Stimulated activated memory B cell treated with anti-CD40 and anti-IgM and Interleukin-4, amounts not matched to agents 10 μg/mL and 1 μg/mL and 100 μg/mL, for 72 hours (primary cell): ENCODE data around the gene ROCK1.
"Not testable (repeated sequence)": the region's sequence is repeated elsewhere in the genome, so short reads cannot be mapped to it uniquely, and the experiment has no call there.

Experiments used
- ATAC-seq: fragments of 150-1000 bp; cut with Tn5 transposase; 2 replicates; pipeline ENCODE4 v1.10.0; 2021
- H3K27ac Mint-ChIP-seq: one replicate; pipeline ENCODE4 v1.8.0; 2022; ENCODE audit warnings: mild to moderate bottlenecking, mixed read lengths
- H3K27me3 Mint-ChIP-seq: one replicate; pipeline ENCODE4 v1.8.0; 2022; ENCODE audit warnings: mixed read lengths
- H3K36me3 Mint-ChIP-seq: one replicate; pipeline ENCODE4 v1.8.0; 2022; ENCODE audit warnings: mixed read lengths
- H3K4me1 Mint-ChIP-seq: one replicate; pipeline ENCODE4 v1.8.0; 2022; ENCODE audit warnings: mixed read lengths
- H3K4me3 Mint-ChIP-seq: one replicate; pipeline ENCODE4 v1.8.0; 2022; ENCODE audit warnings: mild to moderate bottlenecking, moderate library complexity, mixed read lengths
- H3K9me3 Mint-ChIP-seq: one replicate; pipeline ENCODE4 v1.8.0; 2022; ENCODE audit warnings: mixed read lengths

The ROCK1 gene

GRCh38 chr18:21051620-21052019 is 60.0 kb downstream of the ROCK1 start:
- H3K36me3 Mint-ChIP-seq = peaks cover 12% of the 10 kb centered on the region
- H3K9me3 Mint-ChIP-seq = no peaks in the 10 kb centered on the region
- H3K4me3 Mint-ChIP-seq = no peak overlapping the region
- peaks cover 13% of the 10 kb centered on the region for H3K4me1 Mint-ChIP-seq
- no peak overlapping the region for H3K27ac Mint-ChIP-seq
- no peak for ATAC-seq
- no peaks in the 10 kb centered on the region for H3K27me3 Mint-ChIP-seq

GRCh38 chr18:21049306-21049705 is 62.3 kb downstream of the ROCK1 start:
- Mint-ChIP-seq H3K27me3 (no peaks in the 10 kb centered on the region), H3K27ac (peak overlapping the region; percentile 42), H3K4me1 (peaks cover 13% of the 10 kb centered on the region), H3K4me3 (no peak overlapping the region), H3K36me3 (peaks cover 17% of the 10 kb centered on the region), H3K9me3 (no peaks in the 10 kb centered on the region)
- no peak for ATAC-seq

- Mint-ChIP-seq H3K9me3 (no peaks in the 10 kb centered on the region), H3K4me3 (no peak overlapping the region), H3K36me3 (peaks cover 17% of the 10 kb centered on the region), H3K4me1 (peaks cover 13% of the 10 kb centered on the region), H3K27ac (peak overlapping the region; percentile 19), H3K27me3 (no peaks in the 10 kb centered on the region)
- ATAC-seq = no peak
Observed at GRCh38 chr18:21047126-21047525, 64.5 kb downstream of the ROCK1 start.

GRCh38 chr18:21040466-21040865 is 71.1 kb downstream of the ROCK1 start:
- no peak for ATAC-seq
- no peaks in the 10 kb centered on the region for H3K4me1 Mint-ChIP-seq
- no peaks in the 10 kb centered on the region for H3K9me3 Mint-ChIP-seq
- no peaks in the 10 kb centered on the region for H3K27me3 Mint-ChIP-seq
- no peak overlapping the region for H3K27ac Mint-ChIP-seq
- H3K36me3 Mint-ChIP-seq = peaks cover 29% of the 10 kb centered on the region
- H3K4me3 Mint-ChIP-seq = no peak overlapping the region

GRCh38 chr18:21038201-21038600 is 73.4 kb downstream of the ROCK1 start:
- no peak overlapping the region for H3K27ac Mint-ChIP-seq
- H3K4me3 Mint-ChIP-seq = no peak overlapping the region
- no peaks in the 10 kb centered on the region for H3K9me3 Mint-ChIP-seq
- no peak for ATAC-seq
- peaks cover 7% of the 10 kb centered on the region for H3K4me1 Mint-ChIP-seq
- H3K27me3 Mint-ChIP-seq = no peaks in the 10 kb centered on the region
- peaks cover 40% of the 10 kb centered on the region for H3K36me3 Mint-ChIP-seq

GRCh38 chr18:21031845-21032244 is 79.8 kb downstream of the ROCK1 start:
- Mint-ChIP-seq H3K27me3 (no peaks in the 10 kb centered on the region), H3K36me3 (peaks cover 55% of the 10 kb centered on the region), H3K27ac (no peak overlapping the region), H3K4me3 (no peak overlapping the region), H3K4me1 (peaks cover 16% of the 10 kb centered on the region), H3K9me3 (peaks cover 9% of the 10 kb centered on the region)
- ATAC-seq = no peak

- not testable (repeated sequence) for H3K4me3 Mint-ChIP-seq, ATAC-seq, H3K27me3 Mint-ChIP-seq, H3K4me1 Mint-ChIP-seq, H3K9me3 Mint-ChIP-seq, H3K27ac Mint-ChIP-seq
- H3K36me3 Mint-ChIP-seq = peaks cover 72% of the 10 kb centered on the region
Observed at GRCh38 chr18:21018257-21018656, 93.4 kb downstream of the ROCK1 start.

- Mint-ChIP-seq H3K4me3 (no peak overlapping the region), H3K4me1 (no peaks in the 10 kb centered on the region), H3K36me3 (peaks cover 77% of the 10 kb centered on the region), H3K9me3 (peaks cover 4% of the 10 kb centered on the region), H3K27me3 (no peaks in the 10 kb centered on the region), H3K27ac (no peak overlapping the region)
- no peak for ATAC-seq
Observed at GRCh38 chr18:21012308-21012707, 99.3 kb downstream of the ROCK1 start.

- H3K36me3 Mint-ChIP-seq = peaks cover 46% of the 10 kb centered on the region
- no peaks in the 10 kb centered on the region for H3K4me1 Mint-ChIP-seq
- ATAC-seq = no peak
- no peaks in the 10 kb centered on the region for H3K27me3 Mint-ChIP-seq
- peak overlapping the region; percentile 51 for H3K27ac Mint-ChIP-seq
- H3K4me3 Mint-ChIP-seq = no peak overlapping the region
- H3K9me3 Mint-ChIP-seq = no peaks in the 10 kb centered on the region
Observed at GRCh38 chr18:21004726-21005125, 106.9 kb downstream of the ROCK1 start.

GRCh38 chr18:21000667-21001066 is 110.9 kb downstream of the ROCK1 start:
- Mint-ChIP-seq H3K27me3 (no peaks in the 10 kb centered on the region), H3K4me1 (peaks cover 10% of the 10 kb centered on the region), H3K27ac (no peak overlapping the region), H3K9me3 (no peaks in the 10 kb centered on the region), H3K4me3 (no peak overlapping the region), H3K36me3 (peaks cover 54% of the 10 kb centered on the region)
- ATAC-seq = no peak

GRCh38 chr18:20997371-20997770 is 114.2 kb downstream of the ROCK1 start:
- H3K27ac Mint-ChIP-seq = no peak overlapping the region
- no peaks in the 10 kb centered on the region for H3K9me3 Mint-ChIP-seq
- H3K4me3 Mint-ChIP-seq = no peak overlapping the region
- ATAC-seq = no peak
- H3K36me3 Mint-ChIP-seq = peaks cover 43% of the 10 kb centered on the region
- H3K4me1 Mint-ChIP-seq = peaks cover 10% of the 10 kb centered on the region
- H3K27me3 Mint-ChIP-seq = no peaks in the 10 kb centered on the region

- H3K36me3 Mint-ChIP-seq = peaks cover 49% of the 10 kb centered on the region
- H3K9me3 Mint-ChIP-seq = no peaks in the 10 kb centered on the region
- H3K4me3 Mint-ChIP-seq = no peak overlapping the region
- H3K27me3 Mint-ChIP-seq = no peaks in the 10 kb centered on the region
- H3K27ac Mint-ChIP-seq = no peak overlapping the region
- peaks cover 10% of the 10 kb centered on the region for H3K4me1 Mint-ChIP-seq
- no peak for ATAC-seq
Observed at GRCh38 chr18:20996418-20996817, 115.2 kb downstream of the ROCK1 start.

- no peak overlapping the region for H3K27ac Mint-ChIP-seq
Observed at GRCh38 chr18:20988726-20989125, 122.9 kb downstream of the ROCK1 start.

GRCh38 chr18:20975077-20975476 is 136.5 kb downstream of the ROCK1 start:
- ATAC-seq = no peak
- no peaks in the 10 kb centered on the region for H3K4me1 Mint-ChIP-seq
- no peak overlapping the region for H3K4me3 Mint-ChIP-seq
- no peak overlapping the region for H3K27ac Mint-ChIP-seq
- peaks cover 82% of the 10 kb centered on the region for H3K36me3 Mint-ChIP-seq
- H3K27me3 Mint-ChIP-seq = no peaks in the 10 kb centered on the region
- no peaks in the 10 kb centered on the region for H3K9me3 Mint-ChIP-seq

More at GRCh38 chr18:20988726-20989125, 122.9 kb downstream of the ROCK1 start:
- Mint-ChIP-seq H3K4me3 (no peak overlapping the region), H3K27me3 (no peaks in the 10 kb centered on the region), H3K4me1 (no peaks in the 10 kb centered on the region), H3K9me3 (no peaks in the 10 kb centered on the region), H3K36me3 (peaks cover 68% of the 10 kb centered on the region)
- ATAC-seq = no peak

- H3K27ac Mint-ChIP-seq = no peak overlapping the region
- H3K4me3 Mint-ChIP-seq = no peak overlapping the region
- no peaks in the 10 kb centered on the region for H3K9me3 Mint-ChIP-seq
- no peak for ATAC-seq
- H3K4me1 Mint-ChIP-seq = no peaks in the 10 kb centered on the region
- H3K36me3 Mint-ChIP-seq = peaks cover 76% of the 10 kb centered on the region
- no peaks in the 10 kb centered on the region for H3K27me3 Mint-ChIP-seq
Observed at GRCh38 chr18:20971886-20972267, 139.7 kb downstream of the ROCK1 start.

- Mint-ChIP-seq H3K27ac (no peak overlapping the region), H3K27me3 (no peaks in the 10 kb centered on the region), H3K9me3 (no peaks in the 10 kb centered on the region), H3K4me1 (no peaks in the 10 kb centered on the region), H3K4me3 (no peak overlapping the region), H3K36me3 (peaks cover 65% of the 10 kb centered on the region)
- ATAC-seq = no peak
Observed at GRCh38 chr18:20966795-20967194, 144.8 kb downstream of the ROCK1 start.

- no peak for ATAC-seq
- Mint-ChIP-seq H3K27ac (no peak overlapping the region), H3K4me3 (no peak overlapping the region), H3K9me3 (no peaks in the 10 kb centered on the region), H3K27me3 (no peaks in the 10 kb centered on the region), H3K36me3 (peaks cover 59% of the 10 kb centered on the region), H3K4me1 (no peaks in the 10 kb centered on the region)
Observed at GRCh38 chr18:20963027-20963426, 148.6 kb downstream of the ROCK1 start.
